HepG2 (cell line): ENCODE results near the gene BMP6. TPM values are rescaled to one million over a fixed set of nuclear protein-coding genes. Genes with fewer than 3 reads are reported as not detected.
A peak's percentile ranks its signal among the peaks of the same experiment; 100 is the strongest.

Source experiments
- KLF13 ChIP-seq: sonication (generic); formaldehyde crosslinking; IDR thresholded peaks from 2 replicates; pipeline ENCODE4 v1.4.0; 2020; ENCODE audit warnings: mild to moderate bottlenecking, missing genetic modification reagents
- NFYC ChIP-seq: IDR thresholded peaks from 2 replicates; pipeline ENCODE4 v1.6.1; 2016; ENCODE audit warnings: missing genetic modification reagents, missing compliant biosample characterization
- SNRNP70 ChIP-seq: fragments of 200-400 bp; formaldehyde crosslinking; IDR thresholded peaks from 2 replicates; pipeline ENCODE4 v1.6.1; 2017; ENCODE audit warnings: mild to moderate bottlenecking, low read depth, low read length, moderate library complexity
- SOX13 ChIP-seq, 3 experiments: fragments of 450-650 bp in 1 of 3; sonication (generic) in 1 of 3; formaldehyde crosslinking in 1 of 3; IDR thresholded peaks in 2 of 3; conservative IDR thresholded peaks in 1 of 3; 2 replicates each; pipeline versions ENCODE4 v1.5.0 to v1.6.1; 2016 to 2020; ENCODE audit warnings: antibody characterized with exemption in 1 of 3, mild to moderate bottlenecking in 1 of 3, missing compliant biosample characterization in 1 of 3, missing genetic modification reagents in 1 of 3, moderate library complexity in 1 of 3
- U2AF2 ChIP-seq: fragments of 200-400 bp; formaldehyde crosslinking; IDR thresholded peaks from 2 replicates; pipeline ENCODE4 v1.6.1; 2017; ENCODE audit warnings: low read depth, mild to moderate bottlenecking, low read length
- ZIK1 ChIP-seq: sonication (generic); formaldehyde crosslinking; IDR thresholded peaks from 2 replicates; pipeline ENCODE4 v1.5.0; 2020; ENCODE audit warnings: mild to moderate bottlenecking, low read depth, missing genetic modification reagents, borderline replicate concordance
- ZKSCAN5 ChIP-seq: sonication (generic); formaldehyde crosslinking; IDR thresholded peaks from 2 replicates; pipeline ENCODE4 v1.5.1; 2020; ENCODE audit warnings: mild to moderate bottlenecking, missing genetic modification reagents
- ZNF205 ChIP-seq: IDR thresholded peaks from 2 replicates; pipeline ENCODE4 v1.6.1; 2018; ENCODE audit warnings: missing biosample characterization, missing genetic modification reagents
- ZNF260 ChIP-seq: sonication (generic); formaldehyde crosslinking; IDR thresholded peaks from 2 replicates; pipeline ENCODE4 v1.4.0; 2020; ENCODE audit warnings: missing genetic modification reagents, low read depth, mild to moderate bottlenecking, borderline replicate concordance
- ZNF737 ChIP-seq: sonication (generic); formaldehyde crosslinking; IDR thresholded peaks from 2 replicates; pipeline ENCODE4 v1.5.0; 2020; ENCODE audit warnings: missing genetic modification reagents, mild to moderate bottlenecking, borderline replicate concordance
- polyA plus RNA-seq, 8 experiments: library from polyadenylated mRNA; depleted of rRNA in 3 of 8; stranded (reverse) in 7 of 8; unstranded in 1 of 8; fragments of >200 nt; fragmentation: Illumina TruSeq in 4 of 8; extraction: Trizol in 4 of 8; gene quantifications; 2 replicates each; pipeline versions ENCODE4 v1.2.1 to v1.2.3, GENCODE V29; 2011 to 2016; ENCODE audit warnings: low read depth in 4 of 8, missing spikeins in 1 of 8, mixed read lengths in 1 of 8; ENCODE audit not compliant: insufficient read depth in 1 of 8
- total RNA-seq, 5 experiments: library from RNA; depleted of rRNA; stranded (reverse); fragments of >200 nt; fragmentation: Illumina TruSeq; extraction: Trizol; gene quantifications; 2 replicates each; pipeline ENCODE4 v1.2.3, GENCODE V29; 2016; ENCODE audit warnings: low read depth in 1 of 5
- TF ChIP-seq, protein P1 (sequence below): sonication (generic); formaldehyde crosslinking; conservative IDR thresholded peaks from 2 replicates; pipeline ENCODE4 v1.4.0; 2020; ENCODE audit warnings: mild to moderate bottlenecking, missing genetic modification reagents, moderate library complexity
- TF ChIP-seq, protein P2 (sequence below), 2 experiments: fragments of 450-650 bp in 1 of 2; sonication (generic) in 1 of 2; formaldehyde crosslinking; IDR thresholded peaks; 2 replicates each; pipeline versions ENCODE4 v1.5.0 to v1.8.0; 2020 to 2022; ENCODE audit warnings: mild to moderate bottlenecking in 1 of 2, missing genetic modification reagents in 1 of 2
- TF ChIP-seq, protein P3 (sequence below): sonication (generic); formaldehyde crosslinking; IDR thresholded peaks from 2 replicates; pipeline ENCODE4 v1.4.0; 2020; ENCODE audit warnings: missing genetic modification reagents
- TF ChIP-seq, protein P4 (sequence below), 2 experiments: sonication (generic) in 1 of 2; formaldehyde crosslinking in 1 of 2; IDR thresholded peaks; 2 replicates each; pipeline versions ENCODE4 v1.4.0 to v1.6.1; 2016 to 2020; ENCODE audit warnings: borderline replicate concordance in 1 of 2, low read depth in 1 of 2, mild to moderate bottlenecking in 1 of 2, missing genetic modification reagents in 1 of 2
- TF ChIP-seq, protein P5 (sequence below): sonication (generic); formaldehyde crosslinking; IDR thresholded peaks from 2 replicates; pipeline ENCODE4 v1.9.0; 2021; ENCODE audit warnings: missing genetic modification reagents, mild to moderate bottlenecking, borderline replicate concordance

Gene BMP6
- total and polyA plus RNA-seq, 2 of the 13 experiments (the other 11 are each of a cell fraction or from before 2014, with no cell fraction given) = 0.09 to 0.18 TPM

DNA sequence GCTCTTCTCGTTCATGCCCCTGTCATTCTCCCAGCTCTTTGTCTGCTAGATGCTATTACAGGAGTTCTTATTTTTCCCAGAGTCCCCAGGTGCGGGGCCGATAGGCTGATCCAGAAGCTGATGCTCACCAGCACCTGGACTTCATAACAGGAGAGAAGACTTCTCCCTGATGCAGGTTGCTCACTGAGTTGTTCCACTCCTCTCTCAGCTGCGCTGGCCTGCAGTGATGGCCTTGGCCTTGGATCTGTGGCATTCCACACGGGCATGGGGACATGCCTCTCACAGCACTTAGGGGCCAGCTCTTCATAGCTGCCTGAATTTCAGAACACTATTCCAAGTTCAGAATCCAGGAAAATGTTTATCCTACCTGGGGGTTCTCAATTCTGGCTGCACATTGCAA is 191.8 kb downstream of the BMP6 start (continued):
- TF ChIP-seq U2AF2 (no peak), ZKSCAN5 (CRISPR knock-in tag) (no peak), ZNF260 (CRISPR knock-in tag) (no peak), ZNF737 (CRISPR knock-in tag) (no peak), ZIK1 (CRISPR knock-in tag) (no peak), ZNF205 (CRISPR knock-in tag) (no peak), SNRNP70 (no peak), SOX13 (IDR thresholded peaks at IDR 0.05) (no peak), SOX13 (CRISPR knock-in tag; conservative IDR thresholded peaks at IDR 0.05 in 1 of 2, IDR thresholded peaks at IDR 0.05 in 1 of 2) (peak in 1 of 2 experiments; percentile 51; a peak in 1 of 4 replicates), NFYC (CRISPR knock-in tag) (no peak), KLF13 (CRISPR knock-in tag) (no peak)
- TF ChIP-seq, protein P1, sequence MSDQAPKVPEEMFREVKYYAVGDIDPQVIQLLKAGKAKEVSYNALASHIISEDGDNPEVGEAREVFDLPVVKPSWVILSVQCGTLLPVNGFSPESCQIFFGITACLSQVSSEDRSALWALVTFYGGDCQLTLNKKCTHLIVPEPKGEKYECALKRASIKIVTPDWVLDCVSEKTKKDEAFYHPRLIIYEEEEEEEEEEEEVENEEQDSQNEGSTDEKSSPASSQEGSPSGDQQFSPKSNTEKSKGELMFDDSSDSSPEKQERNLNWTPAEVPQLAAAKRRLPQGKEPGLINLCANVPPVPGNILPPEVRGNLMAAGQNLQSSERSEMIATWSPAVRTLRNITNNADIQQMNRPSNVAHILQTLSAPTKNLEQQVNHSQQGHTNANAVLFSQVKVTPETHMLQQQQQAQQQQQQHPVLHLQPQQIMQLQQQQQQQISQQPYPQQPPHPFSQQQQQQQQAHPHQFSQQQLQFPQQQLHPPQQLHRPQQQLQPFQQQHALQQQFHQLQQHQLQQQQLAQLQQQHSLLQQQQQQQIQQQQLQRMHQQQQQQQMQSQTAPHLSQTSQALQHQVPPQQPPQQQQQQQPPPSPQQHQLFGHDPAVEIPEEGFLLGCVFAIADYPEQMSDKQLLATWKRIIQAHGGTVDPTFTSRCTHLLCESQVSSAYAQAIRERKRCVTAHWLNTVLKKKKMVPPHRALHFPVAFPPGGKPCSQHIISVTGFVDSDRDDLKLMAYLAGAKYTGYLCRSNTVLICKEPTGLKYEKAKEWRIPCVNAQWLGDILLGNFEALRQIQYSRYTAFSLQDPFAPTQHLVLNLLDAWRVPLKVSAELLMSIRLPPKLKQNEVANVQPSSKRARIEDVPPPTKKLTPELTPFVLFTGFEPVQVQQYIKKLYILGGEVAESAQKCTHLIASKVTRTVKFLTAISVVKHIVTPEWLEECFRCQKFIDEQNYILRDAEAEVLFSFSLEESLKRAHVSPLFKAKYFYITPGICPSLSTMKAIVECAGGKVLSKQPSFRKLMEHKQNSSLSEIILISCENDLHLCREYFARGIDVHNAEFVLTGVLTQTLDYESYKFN (CRISPR knock-in tag) = peak; percentile 55
- TF ChIP-seq, protein P2, sequence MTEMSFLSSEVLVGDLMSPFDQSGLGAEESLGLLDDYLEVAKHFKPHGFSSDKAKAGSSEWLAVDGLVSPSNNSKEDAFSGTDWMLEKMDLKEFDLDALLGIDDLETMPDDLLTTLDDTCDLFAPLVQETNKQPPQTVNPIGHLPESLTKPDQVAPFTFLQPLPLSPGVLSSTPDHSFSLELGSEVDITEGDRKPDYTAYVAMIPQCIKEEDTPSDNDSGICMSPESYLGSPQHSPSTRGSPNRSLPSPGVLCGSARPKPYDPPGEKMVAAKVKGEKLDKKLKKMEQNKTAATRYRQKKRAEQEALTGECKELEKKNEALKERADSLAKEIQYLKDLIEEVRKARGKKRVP (CRISPR knock-in tag; IDR thresholded peaks at IDR 0.05) = 0 out of 4 replicates have a peak, but pooled peaks of 1 of the 2 experiments have one; percentile 16
- TF ChIP-seq, protein P3, sequence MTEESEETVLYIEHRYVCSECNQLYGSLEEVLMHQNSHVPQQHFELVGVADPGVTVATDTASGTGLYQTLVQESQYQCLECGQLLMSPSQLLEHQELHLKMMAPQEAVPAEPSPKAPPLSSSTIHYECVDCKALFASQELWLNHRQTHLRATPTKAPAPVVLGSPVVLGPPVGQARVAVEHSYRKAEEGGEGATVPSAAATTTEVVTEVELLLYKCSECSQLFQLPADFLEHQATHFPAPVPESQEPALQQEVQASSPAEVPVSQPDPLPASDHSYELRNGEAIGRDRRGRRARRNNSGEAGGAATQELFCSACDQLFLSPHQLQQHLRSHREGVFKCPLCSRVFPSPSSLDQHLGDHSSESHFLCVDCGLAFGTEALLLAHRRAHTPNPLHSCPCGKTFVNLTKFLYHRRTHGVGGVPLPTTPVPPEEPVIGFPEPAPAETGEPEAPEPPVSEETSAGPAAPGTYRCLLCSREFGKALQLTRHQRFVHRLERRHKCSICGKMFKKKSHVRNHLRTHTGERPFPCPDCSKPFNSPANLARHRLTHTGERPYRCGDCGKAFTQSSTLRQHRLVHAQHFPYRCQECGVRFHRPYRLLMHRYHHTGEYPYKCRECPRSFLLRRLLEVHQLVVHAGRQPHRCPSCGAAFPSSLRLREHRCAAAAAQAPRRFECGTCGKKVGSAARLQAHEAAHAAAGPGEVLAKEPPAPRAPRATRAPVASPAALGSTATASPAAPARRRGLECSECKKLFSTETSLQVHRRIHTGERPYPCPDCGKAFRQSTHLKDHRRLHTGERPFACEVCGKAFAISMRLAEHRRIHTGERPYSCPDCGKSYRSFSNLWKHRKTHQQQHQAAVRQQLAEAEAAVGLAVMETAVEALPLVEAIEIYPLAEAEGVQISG = no peak
- TF ChIP-seq, protein P4, sequence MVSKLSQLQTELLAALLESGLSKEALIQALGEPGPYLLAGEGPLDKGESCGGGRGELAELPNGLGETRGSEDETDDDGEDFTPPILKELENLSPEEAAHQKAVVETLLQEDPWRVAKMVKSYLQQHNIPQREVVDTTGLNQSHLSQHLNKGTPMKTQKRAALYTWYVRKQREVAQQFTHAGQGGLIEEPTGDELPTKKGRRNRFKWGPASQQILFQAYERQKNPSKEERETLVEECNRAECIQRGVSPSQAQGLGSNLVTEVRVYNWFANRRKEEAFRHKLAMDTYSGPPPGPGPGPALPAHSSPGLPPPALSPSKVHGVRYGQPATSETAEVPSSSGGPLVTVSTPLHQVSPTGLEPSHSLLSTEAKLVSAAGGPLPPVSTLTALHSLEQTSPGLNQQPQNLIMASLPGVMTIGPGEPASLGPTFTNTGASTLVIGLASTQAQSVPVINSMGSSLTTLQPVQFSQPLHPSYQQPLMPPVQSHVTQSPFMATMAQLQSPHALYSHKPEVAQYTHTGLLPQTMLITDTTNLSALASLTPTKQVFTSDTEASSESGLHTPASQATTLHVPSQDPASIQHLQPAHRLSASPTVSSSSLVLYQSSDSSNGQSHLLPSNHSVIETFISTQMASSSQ (IDR thresholded peaks at IDR 0.05; ENCODE audit: low read depth) = no peak
- TF ChIP-seq, protein P4 (CRISPR knock-in tag; IDR thresholded peaks at IDR 0.05; ENCODE audit: borderline replicate concordance) = peak; percentile 26; the same call in 1 of the 2 replicates
- TF ChIP-seq, protein P5, sequence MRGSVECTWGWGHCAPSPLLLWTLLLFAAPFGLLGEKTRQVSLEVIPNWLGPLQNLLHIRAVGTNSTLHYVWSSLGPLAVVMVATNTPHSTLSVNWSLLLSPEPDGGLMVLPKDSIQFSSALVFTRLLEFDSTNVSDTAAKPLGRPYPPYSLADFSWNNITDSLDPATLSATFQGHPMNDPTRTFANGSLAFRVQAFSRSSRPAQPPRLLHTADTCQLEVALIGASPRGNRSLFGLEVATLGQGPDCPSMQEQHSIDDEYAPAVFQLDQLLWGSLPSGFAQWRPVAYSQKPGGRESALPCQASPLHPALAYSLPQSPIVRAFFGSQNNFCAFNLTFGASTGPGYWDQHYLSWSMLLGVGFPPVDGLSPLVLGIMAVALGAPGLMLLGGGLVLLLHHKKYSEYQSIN (CRISPR knock-in tag) = no peak
